HuH-7 (cell line): ENCODE measurements around the gene GNA14.
"Not testable (repeated sequence)": the region's sequence is repeated elsewhere in the genome, so short reads cannot be mapped to it uniquely, and the experiment has no call there.

Experiments used
- DNase-seq: peaks from one replicate; pipeline ENCODE4 v3.0.0; 2011; ENCODE audit warnings: low spot score

GNA14 gene

GRCh38 chr9:77648234-77649108 lies at the start of gene GNA14:
Gene GNA14 (minus strand): TSS chr9:77648322. CDS start chr9:77647793, 529 bp downstream.
- no peak for DNase-seq

GRCh38 chr9:77697238-77697984 lies 49.3 kb upstream of the GNA14 start:
- no peak for DNase-seq

GRCh38 chr9:77690723-77691122 lies 42.6 kb upstream of the GNA14 start:
- DNase-seq = not testable (repeated sequence)

- DNase-seq = not testable (repeated sequence)
Measured at GRCh38 chr9:77690119-77690518, 42.0 kb upstream of the GNA14 start.

- DNase-seq = not testable (repeated sequence)
Measured at GRCh38 chr9:77687737-77688136, 39.6 kb upstream of the GNA14 start.

- no peak for DNase-seq
Measured at GRCh38 chr9:77680581-77680980, 32.5 kb upstream of the GNA14 start.

GRCh38 chr9:77679661-77680368 lies 31.7 kb upstream of the GNA14 start:
- no peak for DNase-seq

- DNase-seq = no peak
Measured at GRCh38 chr9:77679088-77679487, 31.0 kb upstream of the GNA14 start.

GRCh38 chr9:77677957-77678535 lies 29.9 kb upstream of the GNA14 start:
- no peak for DNase-seq

GRCh38 chr9:77677397-77677796 lies 29.3 kb upstream of the GNA14 start:
- DNase-seq = no peak

- no peak for DNase-seq
Measured at GRCh38 chr9:77673941-77674791, 26.0 kb upstream of the GNA14 start.

GRCh38 chr9:77672183-77672582 lies 24.1 kb upstream of the GNA14 start:
- DNase-seq = no peak

GRCh38 chr9:77667151-77667550 lies 19.0 kb upstream of the GNA14 start:
- no peak for DNase-seq

GRCh38 chr9:77663754-77664153 lies 15.6 kb upstream of the GNA14 start:
- no peak for DNase-seq

- no peak for DNase-seq
Measured at GRCh38 chr9:77661566-77662085, 13.5 kb upstream of the GNA14 start.

GRCh38 chr9:77659926-77660325 lies 11.8 kb upstream of the GNA14 start:
- DNase-seq = no peak

GRCh38 chr9:77651203-77651602 lies 3.1 kb upstream of the GNA14 start:
- no peak for DNase-seq

GRCh38 chr9:77649109-77649812 lies 1.1 kb upstream of the GNA14 start:
- DNase-seq = peak; percentile 57

- DNase-seq = no peak
Measured at GRCh38 chr9:77647267-77648233, 572 bp downstream of the GNA14 start.
